Glutamatergic neuron (in vitro differentiated cells): ENCODE data around the gene MRPS2. TPM values are rescaled to one million over a fixed set of nuclear protein-coding genes. Genes with fewer than 3 reads are reported as not detected.

Experiments
- DNase-seq: peaks from one replicate; pipeline ENCODE4 v3.0.0; 2022
- H3K27ac Mint-ChIP-seq: one replicate; pipeline ENCODE4 v1.8.0; 2020; ENCODE audit warnings: mild to moderate bottlenecking, mixed read lengths, inconsistent platforms; ENCODE audit not compliant: unreplicated experiment
- H3K27me3 Mint-ChIP-seq: one replicate; pipeline ENCODE4 v1.8.0; 2020; ENCODE audit warnings: mild to moderate bottlenecking, moderate library complexity, mixed read lengths, inconsistent platforms; ENCODE audit not compliant: unreplicated experiment
- H3K36me3 Mint-ChIP-seq: one replicate; pipeline ENCODE4 v1.8.0; 2020; ENCODE audit warnings: mild to moderate bottlenecking, mixed read lengths, inconsistent platforms; ENCODE audit not compliant: unreplicated experiment
- H3K4me1 Mint-ChIP-seq: one replicate; pipeline ENCODE4 v1.8.0; 2020; ENCODE audit warnings: mild to moderate bottlenecking, low read depth, mixed read lengths, inconsistent platforms; ENCODE audit not compliant: unreplicated experiment
- H3K4me3 Mint-ChIP-seq: one replicate; pipeline ENCODE4 v1.8.0; 2020; ENCODE audit warnings: mild to moderate bottlenecking, mixed read lengths, inconsistent platforms; ENCODE audit not compliant: unreplicated experiment
- H3K9me3 Mint-ChIP-seq: one replicate; pipeline ENCODE4 v1.8.0; 2020; ENCODE audit warnings: mild to moderate bottlenecking, moderate library complexity, mixed read lengths, inconsistent platforms; ENCODE audit not compliant: unreplicated experiment
- total RNA-seq: library from RNA; stranded (reverse); fragmentation: NEBNext Ultra II Directional; extraction: Animal tissue kit (Norgen Biotek cat#: 25700); gene quantifications from one replicate; pipeline ENCODE4 v1.2.1, GENCODE V29; 2021; ENCODE audit not compliant: unreplicated experiment
- TF ChIP-seq, protein P1 (sequence below): fragments of 200-600 bp; sonication (generic); IDR thresholded peaks from one replicate; pipeline ENCODE4 v1.5.0; 2021; ENCODE audit not compliant: partially characterized antibody, unreplicated experiment

The MRPS2 gene
- total RNA-seq, 1 donor from 2014 or later, result 30.7 TPM

DNA sequence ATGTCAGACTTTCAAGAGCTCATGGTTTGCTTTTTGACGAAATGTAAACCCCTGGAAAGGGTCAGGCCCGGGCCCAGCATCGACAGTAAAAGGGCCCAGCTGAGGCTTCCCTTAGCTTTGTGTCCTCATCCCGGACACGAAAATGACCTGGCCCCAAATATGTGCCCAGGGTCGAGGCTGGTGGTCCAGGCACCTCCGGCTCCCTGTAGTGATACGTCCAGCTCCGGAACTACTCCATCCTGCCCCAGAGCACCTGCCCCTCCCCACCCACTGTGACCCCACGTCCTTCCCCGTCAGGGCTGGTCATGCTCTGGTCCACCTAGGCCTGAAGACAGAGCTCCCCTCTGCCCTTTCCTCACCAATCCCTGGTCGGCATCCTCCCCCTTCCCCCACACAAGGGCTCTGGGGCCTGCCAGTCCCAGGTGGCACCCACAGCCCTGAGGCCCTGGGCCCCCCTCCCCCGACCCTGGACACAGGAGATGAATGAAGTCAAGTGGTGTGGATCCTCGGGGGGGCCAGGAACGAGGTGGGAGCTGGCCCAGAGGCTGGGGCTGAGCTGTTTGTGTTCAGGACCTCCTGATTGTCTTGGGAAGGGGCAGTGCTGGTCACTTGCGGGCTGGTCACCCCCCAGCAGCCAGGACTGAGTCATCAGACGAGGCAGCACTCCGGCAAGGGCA lies 51.7 kb downstream of the MRPS2 start:
- no peak overlapping the region for H3K4me3 Mint-ChIP-seq
- peaks cover 4% of the 10 kb centered on the region for H3K36me3 Mint-ChIP-seq
- TF ChIP-seq, protein P1, sequence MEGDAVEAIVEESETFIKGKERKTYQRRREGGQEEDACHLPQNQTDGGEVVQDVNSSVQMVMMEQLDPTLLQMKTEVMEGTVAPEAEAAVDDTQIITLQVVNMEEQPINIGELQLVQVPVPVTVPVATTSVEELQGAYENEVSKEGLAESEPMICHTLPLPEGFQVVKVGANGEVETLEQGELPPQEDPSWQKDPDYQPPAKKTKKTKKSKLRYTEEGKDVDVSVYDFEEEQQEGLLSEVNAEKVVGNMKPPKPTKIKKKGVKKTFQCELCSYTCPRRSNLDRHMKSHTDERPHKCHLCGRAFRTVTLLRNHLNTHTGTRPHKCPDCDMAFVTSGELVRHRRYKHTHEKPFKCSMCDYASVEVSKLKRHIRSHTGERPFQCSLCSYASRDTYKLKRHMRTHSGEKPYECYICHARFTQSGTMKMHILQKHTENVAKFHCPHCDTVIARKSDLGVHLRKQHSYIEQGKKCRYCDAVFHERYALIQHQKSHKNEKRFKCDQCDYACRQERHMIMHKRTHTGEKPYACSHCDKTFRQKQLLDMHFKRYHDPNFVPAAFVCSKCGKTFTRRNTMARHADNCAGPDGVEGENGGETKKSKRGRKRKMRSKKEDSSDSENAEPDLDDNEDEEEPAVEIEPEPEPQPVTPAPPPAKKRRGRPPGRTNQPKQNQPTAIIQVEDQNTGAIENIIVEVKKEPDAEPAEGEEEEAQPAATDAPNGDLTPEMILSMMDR, result no peak
- peaks cover 6% of the 10 kb centered on the region for H3K27me3 Mint-ChIP-seq
- H3K9me3 Mint-ChIP-seq, result peaks cover 4% of the 10 kb centered on the region
- no peak for DNase-seq
- no peak overlapping the region for H3K27ac Mint-ChIP-seq
- H3K4me1 Mint-ChIP-seq, result no peaks in the 10 kb centered on the region

DNA sequence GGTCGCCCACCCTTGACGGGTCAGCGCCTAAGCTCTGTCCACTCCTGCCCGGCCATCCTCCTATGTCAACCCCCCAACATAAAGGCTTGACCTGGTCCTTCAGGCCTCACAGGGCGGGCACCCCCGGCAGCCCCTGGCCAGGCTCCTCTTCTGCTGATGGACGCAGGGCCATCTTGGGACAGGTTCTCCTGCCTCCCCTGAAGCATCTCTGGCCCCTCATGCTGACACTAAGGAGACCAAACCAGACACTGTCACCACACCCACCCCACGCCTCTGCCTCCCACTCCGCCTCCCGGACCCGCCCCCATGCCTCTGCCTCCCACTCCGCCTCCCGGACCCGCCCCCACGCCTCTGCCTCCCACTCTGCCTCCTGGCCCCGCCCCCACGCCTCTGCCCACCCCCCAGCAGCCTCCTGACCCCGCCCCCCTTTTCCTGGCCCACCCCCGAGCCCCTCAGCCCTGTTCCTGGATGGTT lies 52.3 kb downstream of the MRPS2 start:
- no peak for DNase-seq
- no peak overlapping the region for H3K27ac Mint-ChIP-seq
- H3K27me3 Mint-ChIP-seq, result peaks cover 6% of the 10 kb centered on the region
- TF ChIP-seq, protein P1, result no peak
- no peak overlapping the region for H3K4me3 Mint-ChIP-seq
- peaks cover 4% of the 10 kb centered on the region for H3K36me3 Mint-ChIP-seq
- peaks cover 4% of the 10 kb centered on the region for H3K9me3 Mint-ChIP-seq
- H3K4me1 Mint-ChIP-seq, result no peaks in the 10 kb centered on the region

Other genes starting within 250 kb of the MRPS2 start
- 22.2 TPM for gene PPP1R26, start 20.9 kb upstream of the MRPS2 start, total RNA-seq
- not detected for gene LCN1, start 20.8 kb downstream of the MRPS2 start, total RNA-seq
- gene OBP2A, start 45.4 kb downstream of the MRPS2 start, total RNA-seq, result not detected
- not detected for gene PAEP, start 61.1 kb downstream of the MRPS2 start, total RNA-seq
- not detected for gene GLT6D1, start 138.9 kb downstream of the MRPS2 start, total RNA-seq
- gene LCN9, start 162.6 kb downstream of the MRPS2 start, total RNA-seq, result not detected
- gene SOHLH1, start 198.8 kb downstream of the MRPS2 start, total RNA-seq, result not detected
- 0.76 TPM for gene KCNT1, start 201.5 kb downstream of the MRPS2 start, total RNA-seq